Astrocyte of the spinal cord (primary cell): ENCODE results near the gene BAG5.

ENCODE experiments used
- DNase-seq: peaks from one replicate; pipeline ENCODE4 v3.0.0; 2011; ENCODE audit warnings: low read depth, low spot score
- H3K4me3 ChIP-seq: 2 replicates; pipeline ENCODE4 v1.5.1; 2011; ENCODE audit warnings: low read depth, mild to moderate bottlenecking, low read length, moderate library complexity
- in situ Hi-C: cut with HindIII; loops from 2 replicates; pipeline ENCODE4 v1.10.0; 2017; ENCODE audit warnings: low sequenced_read_pairs
- TF ChIP-seq, protein P1 (sequence below): IDR thresholded peaks from 2 replicates; pipeline ENCODE4 v1.5.1; 2012; ENCODE audit warnings: low read depth, mild to moderate bottlenecking, low read length, inconsistent platforms

The BAG5 gene

GRCh38 chr14:103581206-103581605 lies 18.7 kb upstream of the BAG5 start:
- H3K4me3 ChIP-seq: no peak overlapping the region
- TF ChIP-seq, protein P1, sequence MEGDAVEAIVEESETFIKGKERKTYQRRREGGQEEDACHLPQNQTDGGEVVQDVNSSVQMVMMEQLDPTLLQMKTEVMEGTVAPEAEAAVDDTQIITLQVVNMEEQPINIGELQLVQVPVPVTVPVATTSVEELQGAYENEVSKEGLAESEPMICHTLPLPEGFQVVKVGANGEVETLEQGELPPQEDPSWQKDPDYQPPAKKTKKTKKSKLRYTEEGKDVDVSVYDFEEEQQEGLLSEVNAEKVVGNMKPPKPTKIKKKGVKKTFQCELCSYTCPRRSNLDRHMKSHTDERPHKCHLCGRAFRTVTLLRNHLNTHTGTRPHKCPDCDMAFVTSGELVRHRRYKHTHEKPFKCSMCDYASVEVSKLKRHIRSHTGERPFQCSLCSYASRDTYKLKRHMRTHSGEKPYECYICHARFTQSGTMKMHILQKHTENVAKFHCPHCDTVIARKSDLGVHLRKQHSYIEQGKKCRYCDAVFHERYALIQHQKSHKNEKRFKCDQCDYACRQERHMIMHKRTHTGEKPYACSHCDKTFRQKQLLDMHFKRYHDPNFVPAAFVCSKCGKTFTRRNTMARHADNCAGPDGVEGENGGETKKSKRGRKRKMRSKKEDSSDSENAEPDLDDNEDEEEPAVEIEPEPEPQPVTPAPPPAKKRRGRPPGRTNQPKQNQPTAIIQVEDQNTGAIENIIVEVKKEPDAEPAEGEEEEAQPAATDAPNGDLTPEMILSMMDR: no peak
- DNase-seq: no peak
- in situ Hi-C loops: no loop called here

DNA sequence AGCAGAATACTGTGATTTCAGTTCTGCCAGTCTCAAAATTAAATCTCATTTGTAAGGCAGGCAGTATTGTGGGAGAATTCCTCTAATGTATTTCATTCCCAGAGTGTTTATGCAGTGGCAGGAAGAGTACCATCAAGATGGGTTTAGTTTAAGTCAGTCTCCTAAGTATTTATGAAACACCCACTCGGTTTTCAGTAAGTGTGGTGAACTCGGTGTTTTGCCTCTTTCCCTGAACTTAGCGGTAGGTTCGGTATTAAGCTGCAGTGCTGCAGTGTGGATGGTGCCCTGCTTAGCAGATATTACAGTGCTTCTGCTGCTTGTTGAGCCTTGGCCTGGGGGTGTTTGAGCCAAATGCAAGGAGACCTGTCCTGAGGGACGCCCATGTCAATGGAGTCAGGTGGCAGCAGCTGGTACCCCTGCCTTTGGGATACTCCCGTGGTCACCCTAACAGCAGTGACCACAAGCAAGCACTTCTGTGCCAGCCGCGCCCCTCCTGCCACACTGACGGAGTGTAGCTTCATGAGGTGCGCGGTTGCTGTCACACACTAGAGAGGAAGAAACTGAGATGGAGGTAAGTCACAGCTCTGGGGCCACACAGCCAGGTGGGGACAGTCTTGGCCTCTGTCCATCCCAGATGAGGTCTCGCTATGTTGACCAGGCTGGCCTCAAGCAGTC lies 16.1 kb upstream of the BAG5 start:
- in situ Hi-C loops: no loop called here
- TF ChIP-seq, protein P1: no peak
- H3K4me3 ChIP-seq: no peak overlapping the region
- DNase-seq: no peak

DNA sequence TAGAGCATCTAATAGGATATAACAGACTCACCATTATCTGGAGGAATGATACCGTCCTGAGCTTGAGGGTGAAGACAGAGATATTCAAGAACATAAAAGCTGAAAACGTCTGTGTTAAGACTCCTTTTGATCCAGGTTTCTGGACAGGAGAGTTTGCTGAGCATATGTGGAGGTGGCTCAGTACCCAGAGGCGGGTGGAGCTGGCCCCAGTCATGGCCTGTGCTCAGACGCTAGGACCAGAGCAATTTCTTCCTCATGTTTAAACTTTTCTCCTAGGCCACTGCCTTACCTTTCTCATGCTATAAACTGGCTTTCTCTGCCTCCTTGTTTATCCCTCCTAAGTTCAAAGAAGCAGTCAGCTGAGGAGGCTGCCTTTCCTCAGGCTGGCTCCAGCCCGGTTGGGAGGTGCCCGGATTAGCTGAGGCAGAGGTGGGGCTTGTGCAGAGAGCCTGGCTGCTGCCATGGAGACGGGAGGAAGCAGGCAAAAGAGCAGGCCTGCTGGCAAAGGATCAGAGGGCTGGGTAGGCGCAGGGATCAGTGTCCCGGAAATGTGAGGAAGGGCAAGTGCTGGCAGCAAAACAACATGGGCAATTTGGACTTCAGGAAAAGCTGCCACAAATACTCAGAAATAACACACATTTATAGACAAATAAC lies 14.0 kb upstream of the BAG5 start:
- DNase-seq: peak; percentile 85
- in situ Hi-C loops: no loop called here

DNA sequence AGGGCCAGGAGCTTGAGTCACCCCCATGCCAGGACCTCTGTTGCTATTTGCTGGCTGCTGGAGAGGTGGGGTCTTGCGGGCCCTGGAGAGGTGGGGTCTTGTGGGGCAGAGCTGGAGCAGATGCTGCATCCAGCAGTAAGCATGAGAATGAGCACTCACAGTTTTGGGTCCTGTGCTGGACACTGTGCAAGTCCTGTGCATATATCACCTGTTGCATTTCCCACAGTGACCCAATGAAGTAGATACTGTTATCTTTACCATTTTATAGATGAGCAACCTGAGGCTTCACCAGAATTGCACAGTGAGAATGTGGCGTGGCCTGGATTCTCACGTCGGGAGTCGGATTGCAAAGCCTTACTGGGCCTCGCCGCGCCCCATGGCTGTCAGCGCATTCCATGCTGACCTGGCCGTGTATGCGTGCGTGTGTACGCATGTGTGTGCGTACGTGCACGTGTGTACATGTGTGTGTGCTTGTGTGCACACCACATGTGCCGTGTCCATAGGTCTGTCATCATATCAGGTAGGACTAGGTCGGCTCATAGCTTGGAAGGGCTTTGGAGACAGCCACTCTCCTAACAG lies 12.3 kb upstream of the BAG5 start:
- no peak overlapping the region for H3K4me3 ChIP-seq
- in situ Hi-C loops: no loop called here
- no peak for DNase-seq
- TF ChIP-seq, protein P1: no peak

More for the DNA sequence above, 14.0 kb upstream of the BAG5 start:
- H3K4me3 ChIP-seq: no peak overlapping the region
- TF ChIP-seq, protein P1: no peak

DNA sequence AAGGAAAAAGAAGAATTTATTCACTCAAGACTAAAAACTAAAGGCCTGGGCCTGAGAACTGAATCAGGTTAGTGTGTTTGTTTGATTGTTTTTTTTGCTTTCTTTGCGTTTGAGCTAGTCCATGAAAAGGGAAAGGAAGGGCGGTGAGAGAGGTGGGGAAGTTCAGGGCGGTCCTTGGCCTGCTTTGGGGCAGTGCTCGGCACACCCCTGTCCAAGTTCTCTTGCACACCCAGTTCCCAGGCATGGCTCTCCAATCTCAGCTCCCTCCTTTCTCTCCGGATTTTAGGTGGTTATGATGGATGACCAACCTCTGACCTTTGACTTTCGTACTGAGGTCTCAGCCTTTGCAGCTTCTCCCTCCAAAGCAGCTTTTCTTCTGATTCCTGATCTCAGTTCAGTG lies 11.6 kb upstream of the BAG5 start:
- TF ChIP-seq, protein P1: no peak
- no peak overlapping the region for H3K4me3 ChIP-seq
- in situ Hi-C loops: no loop called here
- no peak for DNase-seq

- H3K4me3 ChIP-seq: no peak overlapping the region
- no peak for DNase-seq
- in situ Hi-C loops: no loop called here
- TF ChIP-seq, protein P1: no peak
These were observed 7.0 kb upstream of the BAG5 start for GRCh38 chr14:103569408-103569807.
